ENCODE measurements around the gene NACC1. TPM values are rescaled to one million over a fixed set of nuclear protein-coding genes. Genes with fewer than 3 reads are reported as not detected.

The NACC1 gene
- polyA plus RNA-seq, 1 donor (not counting 4 experiments of a cell fraction or from before 2014, with no cell fraction given) = 32.9 TPM

- H2AFZ ChIP-seq (ENCODE audit: control insufficient read depth, low read length) = no peak overlapping the region
- DNase-seq (ENCODE audit: low read depth, low spot score) (no peak), FAIRE-seq (no peak)
- no peaks in the 10 kb centered on the region for H3K27me3 ChIP-seq (ENCODE audit: control insufficient read depth, extremely low read depth, insufficient read depth, low read length)
- H3K36me3 ChIP-seq (ENCODE audit: control insufficient read depth in 2 of 2, extremely low read depth in 1 of 2, insufficient read depth in 2 of 2, low read length in 2 of 2) = peaks cover 15 to 18% of the 10 kb centered on the region in 2 experiments
- no peak overlapping the region for H3K9ac ChIP-seq (ENCODE audit: control insufficient read depth, extremely low read depth, insufficient read depth, low read length)
- no peak overlapping the region for H3K27ac ChIP-seq (ENCODE audit: control insufficient read depth, insufficient read depth, low read length)
- dilution Hi-C loops (cut with MboI; ENCODE audit: extremely low pct_ligation_motif_present, low sequenced_read_pairs) = no loop called here
- peaks cover 88% of the 10 kb centered on the region for H3K79me2 ChIP-seq (ENCODE audit: control insufficient read depth, insufficient read depth, low read length)
- peaks cover 28% of the 10 kb centered on the region for H4K20me1 ChIP-seq (ENCODE audit: control insufficient read depth, extremely low read depth, insufficient read depth, low read length)
- TF ChIP-seq CTCF (optimal IDR thresholded peaks at IDR 0.05 in 1 of 3, IDR thresholded peaks at IDR 0.05 in 1 of 3, conservative IDR thresholded peaks at IDR 0.05 in 1 of 3; ENCODE audit: extremely low read depth in 1 of 3, insufficient read depth in 2 of 3, low read length in 3 of 3) = no peak
- no peak for TF ChIP-seq EZH2 (IDR thresholded peaks at IDR 0.05; ENCODE audit: low read length)
- peaks cover 3% of the 10 kb centered on the region for H3K4me1 ChIP-seq (ENCODE audit: control insufficient read depth, extremely low read depth, insufficient read depth, low read length)
- H3K4me3 ChIP-seq (ENCODE audit: control insufficient read depth in 2 of 3, extremely low read depth in 1 of 3, insufficient read depth in 2 of 3, low read depth in 1 of 3, low read length in 3 of 3) = no peak overlapping the region
- no peaks in the 10 kb centered on the region for H3K9me3 ChIP-seq (ENCODE audit: control insufficient read depth, low read depth, low read length)
- peaks cover 5% of the 10 kb centered on the region for H3K9me1 ChIP-seq (ENCODE audit: control insufficient read depth, extremely low read depth, insufficient read depth, low read length)
- H3K4me2 ChIP-seq (ENCODE audit: control insufficient read depth, extremely low read depth, insufficient read depth, low read depth, low read length) = no peak overlapping the region
Observed at GRCh38 chr19:13130886-13131490, 12.9 kb downstream of the NACC1 start.

GRCh38 chr19:13132471-13133180 lies 14.6 kb downstream of the NACC1 start:
- no peak overlapping the region for H3K4me3 ChIP-seq (ENCODE audit: control insufficient read depth in 2 of 3, extremely low read depth in 1 of 3, insufficient read depth in 2 of 3, low read depth in 1 of 3, low read length in 3 of 3)
- DNase-seq (ENCODE audit: low read depth, low spot score) (no peak), FAIRE-seq (peak; percentile 71)
- H3K9me1 ChIP-seq (ENCODE audit: control insufficient read depth, extremely low read depth, insufficient read depth, low read length) = peaks cover 5% of the 10 kb centered on the region
- dilution Hi-C loops (cut with MboI; ENCODE audit: extremely low pct_ligation_motif_present, low sequenced_read_pairs) = no loop called here
- no peak overlapping the region for H2AFZ ChIP-seq (ENCODE audit: control insufficient read depth, low read length)
- TF ChIP-seq EZH2 (IDR thresholded peaks at IDR 0.05; ENCODE audit: low read length) (no peak), CTCF (optimal IDR thresholded peaks at IDR 0.05 in 1 of 3, IDR thresholded peaks at IDR 0.05 in 1 of 3, conservative IDR thresholded peaks at IDR 0.05 in 1 of 3; ENCODE audit: extremely low read depth in 1 of 3, insufficient read depth in 2 of 3, low read length in 3 of 3) (no peak)
- no peak overlapping the region for H3K27ac ChIP-seq (ENCODE audit: control insufficient read depth, insufficient read depth, low read length)
- H3K27me3 ChIP-seq (ENCODE audit: control insufficient read depth, extremely low read depth, insufficient read depth, low read length) = no peaks in the 10 kb centered on the region
- H3K36me3 ChIP-seq (ENCODE audit: control insufficient read depth in 2 of 2, extremely low read depth in 1 of 2, insufficient read depth in 2 of 2, low read length in 2 of 2) = peaks cover 22 to 24% of the 10 kb centered on the region in 2 experiments
- no peak overlapping the region for H3K4me2 ChIP-seq (ENCODE audit: control insufficient read depth, extremely low read depth, insufficient read depth, low read depth, low read length)
- H4K20me1 ChIP-seq (ENCODE audit: control insufficient read depth, extremely low read depth, insufficient read depth, low read length) = peaks cover 21% of the 10 kb centered on the region
- no peaks in the 10 kb centered on the region for H3K9me3 ChIP-seq (ENCODE audit: control insufficient read depth, low read depth, low read length)
- peaks cover 74% of the 10 kb centered on the region for H3K79me2 ChIP-seq (ENCODE audit: control insufficient read depth, insufficient read depth, low read length)
- H3K9ac ChIP-seq (ENCODE audit: control insufficient read depth, extremely low read depth, insufficient read depth, low read length) = no peak overlapping the region
- H3K4me1 ChIP-seq (ENCODE audit: control insufficient read depth, extremely low read depth, insufficient read depth, low read length) = peaks cover 3% of the 10 kb centered on the region
